Esophagus squamous epithelium (tissue), 5 donors: ENCODE data around the gene FGF14. TPM values are rescaled to one million over a fixed set of nuclear protein-coding genes. Genes with fewer than 3 reads are reported as not detected.

Experiments
- DNase-seq: peaks from one replicate; lab custom pipeline; 2025; lab: John Stamatoyannopoulos, UW
- H3K27ac ChIP-seq, 4 donors: fragments of 200-600 bp; sonication (generic); one replicate each; pipeline ENCODE4 v1.5.1; 2016 to 2019; ENCODE audit warnings: mild to moderate bottlenecking in 1 of 4
- H3K27me3 ChIP-seq, 4 donors: fragments of 200-600 bp; sonication (generic); 1 replicate in 3 of 4; 2 replicates in 1 of 4; pipeline versions ENCODE4 v1.5.1 to v1.6.0; 2017 to 2021; ENCODE audit warnings: antibody characterized with exemption in 1 of 4
- H3K36me3 ChIP-seq, 3 donors: fragments of 200-600 bp; sonication (generic); one replicate each; pipeline ENCODE4 v1.5.1; 2016 to 2019
- H3K4me1 ChIP-seq, 3 donors: fragments of 200-600 bp; sonication (generic); one replicate each; pipeline ENCODE4 v1.5.1; 2017 to 2019
- H3K4me3 ChIP-seq, 4 donors: fragments of 200-600 bp; sonication (generic); 1 replicate in 3 of 4; 2 replicates in 1 of 4; pipeline ENCODE4 v1.5.1; 2016 to 2019; ENCODE audit warnings: mild to moderate bottlenecking in 2 of 4, moderate library complexity in 1 of 4
- H3K9me3 ChIP-seq, 3 donors: fragments of 200-600 bp; sonication (generic); one replicate each; pipeline ENCODE4 v1.5.1; 2016 to 2019
- CTCF ChIP-seq, 6 experiments: fragments of 450-650 bp in 4 of 6; fragments of 200-600 bp in 2 of 6; sonication (generic) in 2 of 6; IDR thresholded peaks; one replicate each; pipeline ENCODE4 v1.5.1; 2016 to 2019; ENCODE audit warnings: antibody characterized with exemption in 6 of 6, mild to moderate bottlenecking in 4 of 6, moderate library complexity in 4 of 6
- POLR2A ChIP-seq, 4 donors: fragments of 450-650 bp; IDR thresholded peaks; one replicate each; pipeline ENCODE4 v1.6.1; 2017; ENCODE audit warnings: antibody characterized with exemption in 4 of 4, mild to moderate bottlenecking in 4 of 4, moderate library complexity in 3 of 4
- WGBS, 2 donors: methylation state at CpG; one replicate each; pipeline ENCODE4 v1.1.5; 2018; 5-methylcytosine and 5-hydroxymethylcytosine counted together
- intact Hi-C: fragments of 100-400 bp; cut with DNase I; formaldehyde crosslinking; loops from one replicate; pipeline ENCODE4 v1.15.0; 2022
- total RNA-seq, 4 donors: library from RNA; depleted of rRNA; stranded (reverse); fragments of >200 nt; gene quantifications; one replicate each; pipeline ENCODE4 v1.1.0, GENCODE V29; 2016
- donor health status: DM: yes; HTN: yes; CAD: no.

FGF14 gene
- total RNA-seq, 4 donors from 2014 or later: 0.11 to 4.2 (median 1.0) TPM

DNA sequence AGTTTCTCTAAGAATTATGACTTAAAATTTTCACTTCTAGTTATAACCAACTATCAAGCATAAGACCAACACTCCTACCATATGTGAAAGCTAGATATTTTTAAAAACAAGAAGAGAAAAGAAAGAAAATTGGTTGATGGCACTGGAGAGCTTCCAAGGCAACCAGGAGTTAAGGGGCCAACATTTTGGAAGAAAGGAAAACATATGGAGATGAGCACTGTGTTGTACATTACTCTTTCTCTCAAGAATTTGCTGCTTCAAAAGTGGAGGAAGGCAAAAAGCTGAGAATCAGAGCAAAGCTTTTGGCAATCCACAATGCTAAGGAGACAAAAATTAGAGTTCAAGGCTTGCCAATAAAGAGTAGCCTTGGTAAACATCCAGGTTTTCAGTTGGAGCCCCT lies 503.2 kb downstream of the FGF14 start:
- H3K27ac ChIP-seq: no peak overlapping the region
- intact Hi-C loops: no loop called here

GRCh38 chr13:101896541-101896940 lies 505.3 kb downstream of the FGF14 start:
- no peaks in the 10 kb centered on the region for H3K4me1 ChIP-seq
- no peaks in the 10 kb centered on the region for H3K27me3 ChIP-seq
- no peaks in the 10 kb centered on the region for H3K36me3 ChIP-seq
- DNase-seq: no peak
- WGBS, 2 donors: 69 to 70% methylated on average over 2 of the region's 2 CpGs
- no peaks in the 10 kb centered on the region for H3K9me3 ChIP-seq
- no peak overlapping the region for H3K4me3 ChIP-seq
- no peak overlapping the region for H3K27ac ChIP-seq
- TF ChIP-seq POLR2A (IDR thresholded peaks at IDR 0.05) (no peak), CTCF (IDR thresholded peaks at IDR 0.05) (no peak)
- intact Hi-C loops: no loop called here

More for the DNA sequence above, 503.2 kb downstream of the FGF14 start:
- TF ChIP-seq CTCF (IDR thresholded peaks at IDR 0.05) (no peak), POLR2A (IDR thresholded peaks at IDR 0.05) (no peak)
- H3K36me3 ChIP-seq: no peaks in the 10 kb centered on the region
- no peaks in the 10 kb centered on the region for H3K4me1 ChIP-seq
- no peak overlapping the region for H3K4me3 ChIP-seq
- no peak for DNase-seq
- H3K9me3 ChIP-seq: no peaks in the 10 kb centered on the region
- H3K27me3 ChIP-seq: no peaks in the 10 kb centered on the region

GRCh38 chr13:101893021-101893420 lies 508.8 kb downstream of the FGF14 start:
- TF ChIP-seq CTCF (IDR thresholded peaks at IDR 0.05): no peak
- no peaks in the 10 kb centered on the region for H3K9me3 ChIP-seq
- no peaks in the 10 kb centered on the region for H3K4me1 ChIP-seq
- 18 to 80% methylated on average over 1 of the region's 1 CpG for WGBS, 2 donors
- H3K36me3 ChIP-seq: no peaks in the 10 kb centered on the region
- no peak overlapping the region for H3K4me3 ChIP-seq
- intact Hi-C loops: no loop called here
- H3K27ac ChIP-seq: no peak overlapping the region
- H3K27me3 ChIP-seq: no peaks in the 10 kb centered on the region
- DNase-seq: no peak

DNA sequence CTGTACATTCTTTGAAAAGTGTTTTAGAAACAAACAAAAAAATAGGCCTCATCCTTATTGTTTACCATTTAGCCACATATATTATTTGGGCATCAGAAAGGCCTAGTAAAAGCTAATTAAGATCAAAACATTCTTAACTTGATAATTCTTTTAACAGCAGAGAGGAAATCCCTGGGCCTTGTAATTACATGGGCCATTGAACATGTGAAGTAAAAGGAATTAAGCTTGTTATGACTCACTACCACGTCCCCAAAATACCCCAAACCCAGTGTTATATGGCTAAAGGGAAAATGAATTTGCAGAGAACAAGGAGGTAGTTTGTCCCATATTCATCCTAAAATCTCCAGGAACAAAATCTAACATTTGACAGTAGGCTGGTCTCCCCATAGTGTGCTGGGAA lies 509.6 kb downstream of the FGF14 start:
- Histone ChIP-seq H3K36me3 (no peaks in the 10 kb centered on the region), H3K27me3 (no peaks in the 10 kb centered on the region), H3K4me1 (no peaks in the 10 kb centered on the region), H3K27ac (no peak overlapping the region), H3K4me3 (no peak overlapping the region), H3K9me3 (no peaks in the 10 kb centered on the region)
- WGBS, 2 donors: 8 to 17% methylated on average over 1 of the region's 1 CpG
- no peak for TF ChIP-seq CTCF (IDR thresholded peaks at IDR 0.05)
- no peak for TF ChIP-seq POLR2A (IDR thresholded peaks at IDR 0.05)
- no peak for DNase-seq
- intact Hi-C loops: no loop called here

DNA sequence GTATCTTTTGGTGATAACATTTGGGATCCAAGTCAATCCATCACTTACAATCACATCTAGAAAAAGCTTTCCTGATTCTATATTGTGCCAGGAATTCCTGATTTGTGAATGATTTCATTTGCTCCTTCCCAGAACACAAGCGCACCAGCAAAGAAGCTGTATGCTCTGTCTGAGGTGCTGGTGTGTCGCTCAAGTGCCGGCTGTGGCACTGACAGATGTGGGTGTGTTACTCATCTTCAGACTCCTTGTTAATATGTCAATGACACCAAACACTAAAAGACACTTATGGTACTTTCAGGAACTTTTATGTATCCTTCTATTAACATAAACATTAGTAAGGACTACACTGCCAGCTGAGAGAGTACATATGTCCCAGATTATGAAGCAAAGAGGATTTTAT lies 520.3 kb downstream of the FGF14 start:
- DNase-seq: no peak
- TF ChIP-seq POLR2A (IDR thresholded peaks at IDR 0.05) (no peak), CTCF (IDR thresholded peaks at IDR 0.05) (no peak)
- Histone ChIP-seq H3K4me3 (no peak overlapping the region), H3K27ac (no peak overlapping the region), H3K36me3 (no peaks in the 10 kb centered on the region), H3K9me3 (no peaks in the 10 kb centered on the region), H3K27me3 (no peaks in the 10 kb centered on the region), H3K4me1 (no peaks in the 10 kb centered on the region)
- intact Hi-C loops: no loop called here
- WGBS, 2 donors: 71 to 74% methylated on average over 3 of the region's 3 CpGs
